ENCODE measurements around the gene VCAN.

Gene VCAN

DNA sequence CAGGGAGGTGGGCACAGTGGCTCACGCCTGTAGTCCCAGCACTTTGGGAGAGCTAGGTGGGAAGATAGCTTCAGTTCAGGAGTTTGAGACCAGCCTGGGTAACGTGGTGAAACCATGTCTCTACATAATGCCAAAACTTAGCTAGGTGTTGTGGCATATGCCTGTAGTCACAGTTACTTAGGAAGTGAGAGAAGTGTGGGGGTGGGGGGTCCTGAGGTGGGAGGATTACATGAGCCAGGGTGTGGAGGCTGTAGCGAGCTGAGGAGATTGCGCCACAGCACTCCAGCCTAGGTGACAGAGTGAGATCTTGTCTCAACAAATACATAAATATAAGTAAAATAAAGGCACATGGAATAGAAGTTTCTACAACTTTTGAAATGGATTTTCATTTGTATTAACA is 23.1 kb downstream of the VCAN start:
- DNase-seq (ENCODE audit: low read depth in 2 of 2) = no peak

GRCh38 chr5:83496626-83497025 is 25.1 kb downstream of the VCAN start:
- DNase-seq (ENCODE audit: low read depth in 2 of 2) = no peak

DNA sequence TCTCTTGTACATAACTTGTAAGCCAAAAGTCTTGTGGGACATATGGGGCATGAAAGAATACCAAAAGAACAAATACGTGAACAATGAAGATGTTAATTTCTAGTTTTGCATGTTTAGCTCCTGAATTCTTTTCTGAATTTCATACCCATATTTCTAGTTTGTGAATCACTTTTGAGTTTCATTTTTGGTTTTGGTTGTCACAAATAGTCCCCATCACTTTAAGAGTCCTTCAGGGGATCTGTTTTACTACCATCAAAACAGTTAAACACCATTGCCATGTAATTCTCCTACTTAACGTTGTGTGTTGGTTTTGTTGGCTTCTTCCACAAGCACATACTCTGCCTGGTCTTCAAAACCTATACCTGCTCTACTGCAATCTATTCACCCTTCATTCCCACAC is 27.0 kb downstream of the VCAN start:
- no peak for DNase-seq (ENCODE audit: low read depth in 2 of 2)

- DNase-seq (ENCODE audit: low read depth in 2 of 2) = no peak
Measured at GRCh38 chr5:83503662-83504061, 32.1 kb downstream of the VCAN start.

GRCh38 chr5:83507431-83507830 is 35.9 kb downstream of the VCAN start:
- DNase-seq (ENCODE audit: low read depth in 2 of 2) = no peak

- DNase-seq (ENCODE audit: low read depth in 2 of 2) = no peak
Measured at GRCh38 chr5:83509540-83509939, 38.0 kb downstream of the VCAN start.

GRCh38 chr5:83510260-83510659 is 38.7 kb downstream of the VCAN start:
- DNase-seq (ENCODE audit: low read depth in 2 of 2) = no peak

DNA sequence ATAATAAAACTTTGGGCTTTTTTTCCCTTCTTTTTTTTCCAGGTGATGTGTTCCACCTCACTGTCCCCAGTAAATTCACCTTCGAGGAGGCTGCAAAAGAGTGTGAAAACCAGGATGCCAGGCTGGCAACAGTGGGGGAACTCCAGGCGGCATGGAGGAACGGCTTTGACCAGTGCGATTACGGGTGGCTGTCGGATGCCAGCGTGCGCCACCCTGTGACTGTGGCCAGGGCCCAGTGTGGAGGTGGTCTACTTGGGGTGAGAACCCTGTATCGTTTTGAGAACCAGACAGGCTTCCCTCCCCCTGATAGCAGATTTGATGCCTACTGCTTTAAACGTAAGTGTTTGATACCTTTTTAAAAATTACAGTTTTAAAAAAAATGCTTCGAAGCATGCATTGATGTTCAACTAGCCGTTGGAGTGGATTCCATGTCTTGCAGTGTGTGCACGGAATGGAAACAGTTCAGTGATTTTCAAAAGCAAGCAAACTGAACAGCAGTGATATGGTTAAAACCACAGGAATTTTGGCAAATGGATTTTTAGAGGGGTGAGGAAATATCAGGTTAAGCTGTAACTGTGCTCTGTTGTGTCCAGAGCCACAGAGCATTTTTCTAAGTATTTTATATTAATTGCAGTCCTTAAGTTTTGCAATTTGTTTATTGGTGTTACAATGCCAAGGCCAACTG is 40.7 kb downstream of the VCAN start:
- no peak for DNase-seq (ENCODE audit: low read depth in 2 of 2)

GRCh38 chr5:83513081-83513480 is 41.5 kb downstream of the VCAN start:
- DNase-seq (ENCODE audit: low read depth in 2 of 2) = no peak

DNA sequence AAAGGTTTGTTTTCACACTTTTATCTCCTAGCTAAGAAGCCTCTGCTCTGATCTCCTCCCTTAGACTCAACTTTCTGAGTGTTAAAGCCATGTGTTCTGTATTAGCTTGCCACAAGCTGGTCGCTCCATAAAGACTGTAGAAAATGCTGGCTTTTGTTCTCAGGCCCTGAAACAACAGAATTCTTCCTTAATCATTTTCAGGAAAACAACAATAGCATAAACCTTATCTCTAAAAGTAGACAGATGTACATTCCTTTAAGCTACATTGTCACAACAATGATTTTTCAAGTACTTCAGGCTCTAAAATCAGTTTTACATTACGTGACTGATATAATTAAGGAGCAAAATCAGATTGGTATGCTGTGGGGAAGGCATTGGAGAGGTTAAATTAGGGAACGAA is 41.9 kb downstream of the VCAN start:
- DNase-seq (ENCODE audit: low read depth in 2 of 2) = no peak

DNA sequence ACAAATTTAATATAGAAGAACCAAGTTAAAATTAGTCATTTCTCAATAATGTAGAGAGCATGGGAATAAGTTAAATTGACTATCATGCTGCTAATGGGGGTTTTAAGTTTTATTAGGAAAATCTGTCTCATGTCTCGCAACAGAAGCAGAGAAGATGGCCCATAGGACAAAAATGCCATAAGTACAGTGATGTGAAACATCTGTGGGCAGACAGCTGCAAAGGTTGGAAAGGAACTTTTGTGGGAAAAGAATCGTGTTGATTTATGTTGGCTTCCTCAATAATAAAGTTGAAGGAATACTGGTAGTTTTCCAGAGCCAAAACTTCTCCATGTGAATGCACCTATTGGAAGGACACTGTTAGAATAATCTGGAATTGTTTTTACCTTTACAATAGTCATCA is 44.8 kb downstream of the VCAN start:
- no peak for DNase-seq (ENCODE audit: low read depth in 2 of 2)

- DNase-seq (ENCODE audit: low read depth in 2 of 2) = no peak
Measured at GRCh38 chr5:83517072-83517687, 45.6 kb downstream of the VCAN start.

- DNase-seq (ENCODE audit: low read depth in 2 of 2) = no peak
Measured at GRCh38 chr5:83517688-83518085, 46.1 kb downstream of the VCAN start.

DNA sequence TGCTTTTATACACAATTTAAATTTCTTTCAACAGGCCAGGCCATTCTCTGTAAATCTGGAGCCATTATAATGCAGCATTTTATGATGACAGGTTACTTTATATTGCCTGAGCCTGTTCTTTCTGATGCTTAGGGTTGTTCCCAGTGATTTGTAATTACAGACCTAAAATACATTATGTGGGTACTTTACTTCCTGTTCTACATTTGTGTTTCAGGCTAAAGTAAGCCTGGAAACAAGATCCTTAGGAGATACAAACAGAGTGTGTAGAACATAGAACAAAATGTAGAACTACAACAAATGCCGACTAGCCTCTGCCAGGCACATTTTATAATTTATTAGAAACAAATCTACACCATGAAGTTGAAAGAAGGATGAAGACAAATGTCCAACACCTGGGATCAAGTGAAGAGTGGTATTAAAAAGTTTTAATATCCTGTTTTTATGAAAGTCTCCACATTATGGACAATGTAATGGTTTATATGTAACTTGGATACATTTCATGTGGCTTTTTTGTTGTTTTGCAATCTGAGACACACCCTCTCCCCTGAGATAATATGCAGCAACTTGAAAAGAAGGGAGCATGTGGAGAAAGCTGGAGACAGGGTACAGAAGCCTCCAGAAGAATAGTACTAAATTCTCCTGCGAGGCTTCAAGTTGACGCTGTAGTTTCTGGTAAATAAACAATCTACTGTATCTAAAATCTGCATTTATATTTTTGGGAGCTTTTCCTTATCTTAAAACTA is 46.9 kb downstream of the VCAN start:
- DNase-seq (ENCODE audit: low read depth in 2 of 2) = no peak

GRCh38 chr5:83522446-83522845 is 50.9 kb downstream of the VCAN start:
- DNase-seq (ENCODE audit: low read depth in 2 of 2) = no peak

DNA sequence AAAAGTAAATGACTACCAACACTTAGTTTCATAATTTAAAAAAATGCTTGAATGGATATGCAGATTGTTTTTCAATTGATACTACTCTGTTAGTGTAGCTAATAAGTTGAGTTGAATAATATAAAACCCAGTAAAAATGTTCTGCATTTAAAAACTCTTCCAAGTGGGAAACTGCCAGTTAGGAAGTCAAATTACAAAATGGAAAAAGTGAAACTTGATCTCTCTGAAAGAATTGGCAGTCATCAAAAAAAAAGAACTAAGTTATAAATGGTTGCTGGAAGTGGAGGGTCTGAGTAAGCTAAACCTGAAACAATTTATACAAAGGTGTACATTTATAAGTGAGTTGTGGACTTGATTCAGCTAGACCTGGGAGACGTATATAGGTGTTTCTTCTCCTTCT is 52.4 kb downstream of the VCAN start:
- no peak for DNase-seq (ENCODE audit: low read depth in 2 of 2)

DNA sequence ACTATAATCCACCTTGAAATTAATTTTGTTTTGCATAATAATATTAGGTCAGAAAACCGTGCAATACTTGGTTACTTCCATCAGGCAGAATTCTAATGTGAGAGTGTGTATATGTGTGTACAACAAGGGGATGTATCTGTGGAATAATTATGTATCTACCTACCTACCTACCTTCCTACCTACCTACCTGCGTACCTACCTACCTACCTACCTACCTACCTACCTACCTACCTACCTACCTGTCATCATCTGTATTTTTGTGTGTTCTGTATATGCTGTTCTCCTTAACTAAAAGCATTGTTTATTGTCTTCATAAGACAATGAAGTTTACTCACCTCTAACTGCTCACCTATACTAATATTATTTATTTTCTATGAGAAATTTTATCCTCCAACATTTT is 52.8 kb downstream of the VCAN start:
- no peak for DNase-seq (ENCODE audit: low read depth in 2 of 2)

DNA sequence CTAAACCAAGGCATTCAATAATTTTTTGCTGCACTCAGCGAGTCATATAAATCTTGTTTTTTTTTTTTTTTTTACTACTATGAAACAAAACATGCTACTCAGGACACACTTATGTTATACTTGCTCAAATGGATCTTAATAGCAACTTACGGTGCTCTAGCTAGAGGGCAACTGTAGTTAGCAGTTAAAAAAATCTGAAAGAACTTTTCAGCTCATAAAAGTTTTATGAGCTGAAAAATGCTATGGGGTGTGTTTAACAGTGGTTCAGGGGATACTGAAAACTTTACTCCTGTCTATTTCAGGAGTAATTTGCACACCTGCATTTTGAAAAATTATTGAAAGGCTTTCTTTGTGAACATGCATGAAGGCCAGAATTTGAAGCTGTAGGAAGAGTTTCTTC is 53.4 kb downstream of the VCAN start:
- no peak for DNase-seq (ENCODE audit: low read depth in 2 of 2)

GRCh38 chr5:83526289-83526688 is 54.7 kb downstream of the VCAN start:
- DNase-seq (ENCODE audit: low read depth in 2 of 2) = no peak

DNA sequence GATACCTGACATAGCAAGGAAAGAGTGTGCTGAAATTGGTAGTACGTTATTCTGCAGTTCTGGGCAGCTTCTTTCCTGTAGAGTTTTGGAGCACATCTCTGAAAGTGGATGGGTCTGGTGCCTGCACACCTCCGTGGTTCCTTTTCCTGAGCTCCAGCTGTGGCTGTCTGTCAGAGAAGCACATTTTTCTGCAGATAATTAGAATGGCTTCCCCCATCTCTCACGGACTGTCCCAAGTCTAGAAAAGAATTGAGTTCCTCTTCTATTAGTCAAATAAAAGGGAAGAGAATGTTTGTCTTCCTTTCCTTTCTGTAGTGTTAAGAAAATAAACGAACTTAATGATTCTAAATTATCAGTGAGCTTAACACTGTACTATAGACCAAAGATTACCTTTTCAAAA is 55.7 kb downstream of the VCAN start:
- DNase-seq (ENCODE audit: low read depth in 2 of 2) = no peak

DNA sequence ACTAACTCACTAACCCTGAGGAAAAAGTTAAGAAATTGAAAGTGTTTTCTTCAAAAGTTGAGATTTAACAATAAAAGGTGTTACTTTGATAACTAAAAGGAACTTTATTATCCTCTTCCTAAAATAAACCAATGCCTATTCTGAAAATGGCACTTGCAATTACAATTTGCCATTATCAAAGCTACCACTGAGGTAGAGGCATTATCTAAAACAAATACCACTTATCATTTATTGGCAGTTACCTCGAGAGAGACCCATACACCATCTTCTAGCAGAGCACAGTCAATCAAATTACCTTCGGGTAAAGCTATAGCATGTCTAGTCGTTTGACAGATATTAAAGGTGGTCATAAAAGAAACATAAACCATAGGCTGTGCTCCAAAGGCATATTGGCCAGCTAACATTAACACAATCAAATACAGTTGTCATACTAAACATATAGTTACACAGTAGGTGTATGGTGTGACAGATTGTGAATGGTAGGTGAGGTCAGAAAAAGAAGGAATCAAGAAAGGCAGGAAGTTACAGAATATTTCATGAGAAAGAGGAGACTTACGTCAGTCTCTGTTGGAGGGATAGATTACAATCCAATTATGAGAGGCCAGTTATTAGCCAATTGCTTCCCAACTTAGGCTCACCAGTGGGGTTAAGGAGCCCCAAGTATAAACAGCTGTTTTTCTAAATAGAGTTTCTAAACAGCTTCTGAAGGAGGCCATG is 56.3 kb downstream of the VCAN start:
- DNase-seq (ENCODE audit: low read depth in 2 of 2) = no peak

GRCh38 chr5:83528439-83528769 is 56.9 kb downstream of the VCAN start:
- no peak for DNase-seq (ENCODE audit: low read depth in 2 of 2)

GRCh38 chr5:83530193-83530592 is 58.6 kb downstream of the VCAN start:
- no peak for DNase-seq (ENCODE audit: low read depth in 2 of 2)
